Measurements from ENCODE around the gene CDHR1.

GRCh38 chr10:84243759-84244158, 49.4 kb downstream of the CDHR1 start:
- TF ChIP-seq REST (IDR thresholded peaks at IDR 0.05; ENCODE audit: unreplicated experiment) (no peak), CTCF (conservative IDR thresholded peaks at IDR 0.05; ENCODE audit: low read depth in 2 of 2) (no peak), EZH2 (IDR thresholded peaks at IDR 0.05; ENCODE audit: low read depth, unreplicated experiment) (no peak), EZH2phosphoT487 (IDR thresholded peaks at IDR 0.05; ENCODE audit: unreplicated experiment) (no peak)

All from GM23338 (cell line).